HUES48 (cell line): Measurements from ENCODE around the gene AKAIN1.

ENCODE experiments used
- H3K27ac ChIP-seq: one replicate; pipeline ENCODE4 v1.7.0; 2013; ENCODE audit warnings: low read depth, low read length, inconsistent platforms
- H3K27me3 ChIP-seq: 2 replicates; pipeline ENCODE4 v1.6.1; 2013; ENCODE audit warnings: mild to moderate bottlenecking, low read length; ENCODE audit not compliant: control insufficient read depth, insufficient read depth
- H3K36me3 ChIP-seq: 2 replicates; pipeline ENCODE4 v1.6.1; 2013; ENCODE audit warnings: low read length; ENCODE audit not compliant: control insufficient read depth, insufficient read depth
- H3K4me1 ChIP-seq: 2 replicates; pipeline ENCODE4 v1.6.1; 2013; ENCODE audit warnings: mild to moderate bottlenecking, low read length; ENCODE audit not compliant: control insufficient read depth, insufficient read depth
- H3K4me3 ChIP-seq: 2 replicates; pipeline ENCODE4 v1.5.1; 2013; ENCODE audit warnings: mild to moderate bottlenecking, low read depth, low read length
- H3K9ac ChIP-seq: 2 replicates; pipeline ENCODE4 v1.6.1; 2013; ENCODE audit warnings: mild to moderate bottlenecking, low read depth, low read length, moderate library complexity
- H3K9me3 ChIP-seq: 2 replicates; pipeline ENCODE4 v1.6.1; 2013; ENCODE audit warnings: low read length; ENCODE audit not compliant: control insufficient read depth, insufficient read depth

AKAIN1 gene

GRCh38 chr18:5142131-5142530 is 54.9 kb downstream of the AKAIN1 start:
- Histone ChIP-seq H3K4me1 (no peaks in the 10 kb centered on the region), H3K9me3 (no peaks in the 10 kb centered on the region), H3K27ac (no peak overlapping the region), H3K9ac (no peak overlapping the region), H3K4me3 (no peak overlapping the region), H3K36me3 (no peaks in the 10 kb centered on the region), H3K27me3 (no peaks in the 10 kb centered on the region)

GRCh38 chr18:5137261-5137660 is 59.8 kb downstream of the AKAIN1 start:
- H3K36me3 ChIP-seq = no peaks in the 10 kb centered on the region
- H3K9ac ChIP-seq = no peak overlapping the region

GRCh38 chr18:5132987-5133386 is 64.1 kb downstream of the AKAIN1 start:
- Histone ChIP-seq H3K4me3 (no peak overlapping the region), H3K36me3 (no peaks in the 10 kb centered on the region), H3K4me1 (no peaks in the 10 kb centered on the region), H3K9me3 (no peaks in the 10 kb centered on the region), H3K9ac (no peak overlapping the region), H3K27ac (no peak overlapping the region), H3K27me3 (no peaks in the 10 kb centered on the region)

More at GRCh38 chr18:5137261-5137660, 59.8 kb downstream of the AKAIN1 start:
- Histone ChIP-seq H3K27ac (no peak overlapping the region), H3K4me3 (no peak overlapping the region), H3K9me3 (no peaks in the 10 kb centered on the region), H3K4me1 (no peaks in the 10 kb centered on the region), H3K27me3 (no peaks in the 10 kb centered on the region)

GRCh38 chr18:5122272-5122671 is 74.8 kb downstream of the AKAIN1 start:
- H3K27ac ChIP-seq = no peak overlapping the region
- no peak overlapping the region for H3K4me3 ChIP-seq
- no peaks in the 10 kb centered on the region for H3K36me3 ChIP-seq
- peaks cover 17% of the 10 kb centered on the region for H3K9me3 ChIP-seq
- no peak overlapping the region for H3K9ac ChIP-seq
- no peaks in the 10 kb centered on the region for H3K27me3 ChIP-seq
- H3K4me1 ChIP-seq = no peaks in the 10 kb centered on the region

- H3K27ac ChIP-seq = no peak overlapping the region
- no peaks in the 10 kb centered on the region for H3K36me3 ChIP-seq
- H3K4me1 ChIP-seq = 0 out of 2 replicates have a peak, but pooled peaks cover 4% of the 10 kb centered on the region
- no peaks in the 10 kb centered on the region for H3K9me3 ChIP-seq
- no peak overlapping the region for H3K9ac ChIP-seq
- H3K4me3 ChIP-seq = no peak overlapping the region
- no peaks in the 10 kb centered on the region for H3K27me3 ChIP-seq
Measured at GRCh38 chr18:5110266-5110665, 86.8 kb downstream of the AKAIN1 start.

GRCh38 chr18:5107988-5108387 is 89.1 kb downstream of the AKAIN1 start:
- no peak overlapping the region for H3K27ac ChIP-seq
- H3K9ac ChIP-seq = no peak overlapping the region
- no peaks in the 10 kb centered on the region for H3K27me3 ChIP-seq
- no peak overlapping the region for H3K4me3 ChIP-seq
- H3K9me3 ChIP-seq = no peaks in the 10 kb centered on the region
- peaks cover 20% of the 10 kb centered on the region for H3K4me1 ChIP-seq
- H3K36me3 ChIP-seq = no peaks in the 10 kb centered on the region

- Histone ChIP-seq H3K27ac (no peak overlapping the region), H3K27me3 (no peaks in the 10 kb centered on the region), H3K4me3 (no peak overlapping the region), H3K36me3 (no peaks in the 10 kb centered on the region), H3K4me1 (peaks cover 20% of the 10 kb centered on the region), H3K9me3 (no peaks in the 10 kb centered on the region), H3K9ac (no peak overlapping the region)
Measured at GRCh38 chr18:5106730-5107129, 90.3 kb downstream of the AKAIN1 start.

- H3K9me3 ChIP-seq = no peaks in the 10 kb centered on the region
- H3K27me3 ChIP-seq = no peaks in the 10 kb centered on the region
- H3K27ac ChIP-seq = peak overlapping the region; percentile 80
- no peak overlapping the region for H3K9ac ChIP-seq
- H3K36me3 ChIP-seq = no peaks in the 10 kb centered on the region
- no peak overlapping the region for H3K4me3 ChIP-seq
- H3K4me1 ChIP-seq = peaks cover 20% of the 10 kb centered on the region
Measured at GRCh38 chr18:5104246-5104645, 92.8 kb downstream of the AKAIN1 start.

GRCh38 chr18:5103693-5104092 is 93.4 kb downstream of the AKAIN1 start:
- H3K9me3 ChIP-seq = no peaks in the 10 kb centered on the region
- peak overlapping the region; percentile 49 for H3K27ac ChIP-seq
- H3K4me3 ChIP-seq = no peak overlapping the region
- H3K27me3 ChIP-seq = no peaks in the 10 kb centered on the region
- H3K4me1 ChIP-seq = peaks cover 20% of the 10 kb centered on the region
- no peaks in the 10 kb centered on the region for H3K36me3 ChIP-seq
- no peak overlapping the region for H3K9ac ChIP-seq

- Histone ChIP-seq H3K27ac (peak overlapping the region; percentile 49), H3K4me1 (peaks cover 20% of the 10 kb centered on the region), H3K4me3 (no peak overlapping the region), H3K9ac (no peak overlapping the region), H3K36me3 (no peaks in the 10 kb centered on the region), H3K27me3 (no peaks in the 10 kb centered on the region), H3K9me3 (no peaks in the 10 kb centered on the region)
Measured at GRCh38 chr18:5103286-5103685, 93.8 kb downstream of the AKAIN1 start.

- Histone ChIP-seq H3K27me3 (no peaks in the 10 kb centered on the region), H3K4me3 (no peak overlapping the region), H3K4me1 (peaks cover 17% of the 10 kb centered on the region), H3K27ac (peak overlapping the region; percentile 77), H3K9ac (no peak overlapping the region), H3K9me3 (no peaks in the 10 kb centered on the region), H3K36me3 (no peaks in the 10 kb centered on the region)
Measured at GRCh38 chr18:5097116-5097703, 99.8 kb downstream of the AKAIN1 start.
